Measurements from ENCODE around the gene PSKH1. TPM values are rescaled to one million over a fixed set of nuclear protein-coding genes. Genes with fewer than 3 reads are reported as not detected.

The PSKH1 gene
- polyA plus RNA-seq, 2 of the 4 experiments (the other 2 are of a cell fraction): 15.1 to 15.8 TPM

- TF ChIP-seq BCL3 (IDR thresholded peaks at IDR 0.05): 0 out of 3 replicates have a peak, but pooled peaks have one; percentile 75
- TF ChIP-seq, protein P1, sequence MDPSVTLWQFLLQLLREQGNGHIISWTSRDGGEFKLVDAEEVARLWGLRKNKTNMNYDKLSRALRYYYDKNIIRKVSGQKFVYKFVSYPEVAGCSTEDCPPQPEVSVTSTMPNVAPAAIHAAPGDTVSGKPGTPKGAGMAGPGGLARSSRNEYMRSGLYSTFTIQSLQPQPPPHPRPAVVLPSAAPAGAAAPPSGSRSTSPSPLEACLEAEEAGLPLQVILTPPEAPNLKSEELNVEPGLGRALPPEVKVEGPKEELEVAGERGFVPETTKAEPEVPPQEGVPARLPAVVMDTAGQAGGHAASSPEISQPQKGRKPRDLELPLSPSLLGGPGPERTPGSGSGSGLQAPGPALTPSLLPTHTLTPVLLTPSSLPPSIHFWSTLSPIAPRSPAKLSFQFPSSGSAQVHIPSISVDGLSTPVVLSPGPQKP (IDR thresholded peaks at IDR 0.05; ENCODE audit: low read depth, low read length): no peak
- TF ChIP-seq FOSB (CRISPR knock-in tag; IDR thresholded peaks at IDR 0.05): no peak
- peak; percentile 92 for TF ChIP-seq MYC (IDR thresholded peaks at IDR 0.05; ENCODE audit: borderline replicate concordance, low read length)
- 0 out of 2 replicates have a peak, but pooled peaks have one; percentile 4 for TF ChIP-seq REST (IDR thresholded peaks at IDR 0.05)
- TF ChIP-seq CBX8 (IDR thresholded peaks at IDR 0.05): no peak
- TF ChIP-seq JUN (IDR thresholded peaks at IDR 0.05): peak; percentile 77 to 88
- no peak for TF ChIP-seq BHLHE40 (IDR thresholded peaks at IDR 0.05; ENCODE audit: low read depth, low read length)
- 0 out of 2 replicates have a peak, but pooled peaks have one; percentile 23 for TF ChIP-seq GATA3 (IDR thresholded peaks at IDR 0.05; ENCODE audit: borderline replicate concordance)
- no peak for TF ChIP-seq EHF (CRISPR knock-in tag; IDR thresholded peaks at IDR 0.05)
- peak; percentile 68 for TF ChIP-seq POLR2A (IDR thresholded peaks at IDR 0.05; ENCODE audit: low read length)
- TF ChIP-seq CHD4 (IDR thresholded peaks at IDR 0.05; ENCODE audit: borderline replicate concordance): no peak
- peak; percentile 67; the same call in 1 of the 2 replicates for TF ChIP-seq KDM5A (IDR thresholded peaks at IDR 0.05)
These were observed 46.6 kb upstream of the PSKH1 start, which contains the start of gene NUTF2 (continued) for GRCh38 chr16:67846320-67847063.

GRCh38 chr16:67847064-67847861 is 45.8 kb upstream of the PSKH1 start, which contains the start of gene CENPT:
Gene CENPT (minus strand): TSS chr16:67847693. CDS start chr16:67833859, 13,834 bp downstream.
- peaks cover 40% of the 10 kb centered on the region for H3K4me1 ChIP-seq
- ChIA-PET CTCF (interaction anchor here (1.3 to 4.1 kb wide), 4 partner anchors 31 to 36 kb away, joined by 3 to 38 read pairs (median 13); partner anchors contain the start of gene NRN1L), POLR2A (no interaction called here)
- FAIRE-seq: no peak
- DNase-seq (ENCODE audit: low read depth in 1 of 2, low spot score in 1 of 2): peak in 1 of 2 experiments; percentile 66
- under 1% methylated on average over 19 of the region's 62 CpGs for WGBS (ENCODE audit: missing lambda C conversion rate)
- H3K9me3 ChIP-seq: no peaks in the 10 kb centered on the region
- peak within 1 kb of the TSS; percentile 98 for H3K4me2 ChIP-seq
- peak within 1 kb of the TSS; percentile 93 for H3K4me3 ChIP-seq
- peak within 1 kb of the TSS; percentile 89 to 98 for H3K27ac ChIP-seq
- 0 out of 2 replicates have a peak, but pooled peaks have one; percentile 46 for TF ChIP-seq PHF8 (IDR thresholded peaks at IDR 0.05; ENCODE audit: borderline replicate concordance, low read depth)
- peak; percentile 28; the same call in 1 of the 2 replicates for TF ChIP-seq MYC (IDR thresholded peaks at IDR 0.05; ENCODE audit: borderline replicate concordance, low read length)
- TF ChIP-seq TFCP2L1 (CRISPR knock-in tag; IDR thresholded peaks at IDR 0.05): peak; percentile 47; the same call in 1 of the 2 replicates
- TF ChIP-seq KDM5A (IDR thresholded peaks at IDR 0.05): peak; percentile 40; the same call in 1 of the 2 replicates
- TF ChIP-seq MAZ (IDR thresholded peaks at IDR 0.05; ENCODE audit: borderline replicate concordance, low read depth, low read length): no peak
- no peak for TF ChIP-seq NR3C1 (IDR thresholded peaks at IDR 0.05)
- TF ChIP-seq JUN (IDR thresholded peaks at IDR 0.05): peak in 1 of 2 experiments; percentile 45; a peak in 4 of 5 replicates
- TF ChIP-seq GATA3 (IDR thresholded peaks at IDR 0.05; ENCODE audit: borderline replicate concordance): no peak
- no peak for TF ChIP-seq ATOH8 (CRISPR knock-in tag; IDR thresholded peaks at IDR 0.05; ENCODE audit: low read depth)
- peak; percentile 64 to 72 for ATAC-seq
